OCI-LY1 (cell line): ENCODE data around the gene AXDND1.

Source experiments
- CTCF ChIP-seq: fragments of 200-600 bp; sonication (generic), shearing (Covaris generic); IDR thresholded peaks from 2 replicates; pipeline ENCODE4 v1.5.1; 2017; ENCODE audit warnings: mild to moderate bottlenecking, antibody characterized with exemption, low read length, moderate library complexity, mixed read lengths
- EZH2 ChIP-seq: fragments of 200-600 bp; sonication (generic), shearing (Covaris generic); IDR thresholded peaks from 2 replicates; pipeline ENCODE4 v1.8.0; 2017; ENCODE audit warnings: borderline replicate concordance, mixed run types, mild to moderate bottlenecking, antibody characterized with exemption, low read length, moderate library complexity, mixed read lengths

- TF ChIP-seq CTCF (no peak), EZH2 (no peak)
Measured at GRCh38 chr1:179353546-179353945, 12.2 kb upstream of the AXDND1 start.
